ENCODE data around the gene TMEM131.

Gene TMEM131

GRCh38 chr2:97723156-97724072 lies 272.3 kb downstream of the TMEM131 start:
- DNase-seq (no peak), ATAC-seq (ENCODE audit: insufficient read depth, low read depth) (no peak)
- Histone ChIP-seq H3K4me2 (ENCODE audit: insufficient read depth, low read length) (no peak overlapping the region), H3K79me2 (ENCODE audit: insufficient read depth, low read length) (peaks cover 98% of the 10 kb centered on the region), H2AFZ (ENCODE audit: low read depth, low read length) (no peak overlapping the region), H3K9me3 (ENCODE audit: insufficient read depth, low read length, severe bottlenecking) (no peaks in the 10 kb centered on the region), H3K4me3 (ENCODE audit: low read depth in 1 of 2, low read length in 2 of 2) (no peak overlapping the region), H3K9ac (ENCODE audit: low read depth, low read length) (no peak overlapping the region), H3K4me1 (ENCODE audit: insufficient read depth, low read length) (peaks cover 16% of the 10 kb centered on the region), H3K36me3 (ENCODE audit: insufficient read depth, low read length) (peaks cover 87% of the 10 kb centered on the region), H3K27me3 (ENCODE audit: insufficient read depth, low read length, poor library complexity) (no peaks in the 10 kb centered on the region), H3K27ac (ENCODE audit: low read length) (no peak overlapping the region; the same call in 1 of the 2 replicates), H4K20me1 (ENCODE audit: insufficient read depth, low read length) (peaks cover 75% of the 10 kb centered on the region)
- TF ChIP-seq CTCF (IDR thresholded peaks at IDR 0.05; ENCODE audit: borderline replicate concordance, extremely low read depth, low read length, poor library complexity, severe bottlenecking) (no peak), EZH2 (IDR thresholded peaks at IDR 0.05; ENCODE audit: borderline replicate concordance, low read depth, low read length, severe bottlenecking) (no peak)

DNA sequence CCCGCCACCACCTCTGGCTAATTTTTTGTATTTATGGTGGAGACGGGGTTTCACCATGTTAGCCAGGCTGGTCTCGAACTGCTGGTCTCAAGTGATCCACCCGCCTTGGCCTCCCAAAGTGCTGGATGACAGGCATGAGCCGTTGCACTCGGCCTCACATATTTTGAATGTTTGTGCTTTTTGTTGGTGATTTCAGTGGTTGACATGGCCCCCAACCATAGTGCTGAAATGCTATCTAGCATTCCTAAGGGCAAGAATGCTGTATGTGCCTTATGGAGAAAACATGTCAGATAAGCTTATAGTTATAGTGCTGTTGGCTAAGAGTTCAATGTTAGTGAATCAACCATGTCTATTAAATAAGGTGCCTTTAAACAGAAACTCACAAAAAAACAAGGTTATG lies 273.5 kb downstream of the TMEM131 start:
- ATAC-seq (ENCODE audit: insufficient read depth, low read depth): no peak
- TF ChIP-seq CTCF (IDR thresholded peaks at IDR 0.05; ENCODE audit: borderline replicate concordance, extremely low read depth, low read length, poor library complexity, severe bottlenecking) (no peak), EZH2 (IDR thresholded peaks at IDR 0.05; ENCODE audit: borderline replicate concordance, low read depth, low read length, severe bottlenecking) (no peak)
- Histone ChIP-seq H3K79me2 (ENCODE audit: insufficient read depth, low read length) (peaks cover 98% of the 10 kb centered on the region), H3K27ac (ENCODE audit: low read length) (peak overlapping the region; percentile 6; the same call in 1 of the 2 replicates), H3K36me3 (ENCODE audit: insufficient read depth, low read length) (peaks cover 84% of the 10 kb centered on the region), H3K4me3 (ENCODE audit: low read depth in 1 of 2, low read length in 2 of 2) (no peak overlapping the region), H2AFZ (ENCODE audit: low read depth, low read length) (no peak overlapping the region), H3K9me3 (ENCODE audit: insufficient read depth, low read length, severe bottlenecking) (no peaks in the 10 kb centered on the region), H3K4me2 (ENCODE audit: insufficient read depth, low read length) (no peak overlapping the region), H4K20me1 (ENCODE audit: insufficient read depth, low read length) (peaks cover 65% of the 10 kb centered on the region), H3K9ac (ENCODE audit: low read depth, low read length) (no peak overlapping the region), H3K4me1 (ENCODE audit: insufficient read depth, low read length) (peaks cover 28% of the 10 kb centered on the region), H3K27me3 (ENCODE audit: insufficient read depth, low read length, poor library complexity) (no peaks in the 10 kb centered on the region)
- no peak for DNase-seq

DNA sequence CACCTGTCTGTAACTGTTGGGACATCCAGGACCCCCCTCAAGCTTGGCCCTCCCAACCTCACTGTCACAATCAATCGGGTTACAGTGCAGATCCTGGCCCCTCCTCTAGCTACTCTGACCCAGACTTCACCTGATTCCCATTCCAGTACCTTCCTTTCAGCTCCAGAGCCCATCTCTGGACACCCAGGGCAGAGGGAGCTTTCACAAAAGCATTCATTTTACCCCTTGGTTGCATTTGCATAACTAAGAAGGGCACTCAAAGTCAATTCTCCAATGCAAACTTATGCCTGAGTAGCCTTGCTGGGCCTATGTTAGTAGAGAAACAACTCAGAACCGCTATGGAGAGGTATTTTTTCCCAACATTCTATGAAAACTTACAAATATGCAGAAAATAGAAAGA lies 275.0 kb downstream of the TMEM131 start:
- Histone ChIP-seq H3K36me3 (ENCODE audit: insufficient read depth, low read length) (peaks cover 81% of the 10 kb centered on the region), H3K4me3 (ENCODE audit: low read depth in 1 of 2, low read length in 2 of 2) (no peak overlapping the region), H3K4me2 (ENCODE audit: insufficient read depth, low read length) (no peak overlapping the region)

More for the DNA sequence above, 275.0 kb downstream of the TMEM131 start:
- Histone ChIP-seq H3K9me3 (ENCODE audit: insufficient read depth, low read length, severe bottlenecking) (no peaks in the 10 kb centered on the region), H3K79me2 (ENCODE audit: insufficient read depth, low read length) (peaks cover 98% of the 10 kb centered on the region), H3K4me1 (ENCODE audit: insufficient read depth, low read length) (peaks cover 43% of the 10 kb centered on the region), H3K9ac (ENCODE audit: low read depth, low read length) (no peak overlapping the region), H3K27me3 (ENCODE audit: insufficient read depth, low read length, poor library complexity) (no peaks in the 10 kb centered on the region), H3K27ac (ENCODE audit: low read length) (peak overlapping the region; percentile 62), H4K20me1 (ENCODE audit: insufficient read depth, low read length) (peaks cover 52% of the 10 kb centered on the region), H2AFZ (ENCODE audit: low read depth, low read length) (no peak overlapping the region)
- TF ChIP-seq CTCF (IDR thresholded peaks at IDR 0.05; ENCODE audit: borderline replicate concordance, extremely low read depth, low read length, poor library complexity, severe bottlenecking) (no peak), EZH2 (IDR thresholded peaks at IDR 0.05; ENCODE audit: borderline replicate concordance, low read depth, low read length, severe bottlenecking) (no peak)
- DNase-seq (no peak), ATAC-seq (ENCODE audit: insufficient read depth, low read depth) (no peak)

Data from DND-41 (cell line).